Astrocyte of the hippocampus (primary cell): ENCODE data around the gene CIAO2A.
"Not testable (repeated sequence)": the region's sequence is repeated elsewhere in the genome, so short reads cannot be mapped to it uniquely, and the experiment has no call there.

ENCODE experiments used
- DNase-seq: peaks from one replicate; pipeline ENCODE4 v3.0.0; 2011; ENCODE audit warnings: low read depth, low spot score

Gene CIAO2A

DNA sequence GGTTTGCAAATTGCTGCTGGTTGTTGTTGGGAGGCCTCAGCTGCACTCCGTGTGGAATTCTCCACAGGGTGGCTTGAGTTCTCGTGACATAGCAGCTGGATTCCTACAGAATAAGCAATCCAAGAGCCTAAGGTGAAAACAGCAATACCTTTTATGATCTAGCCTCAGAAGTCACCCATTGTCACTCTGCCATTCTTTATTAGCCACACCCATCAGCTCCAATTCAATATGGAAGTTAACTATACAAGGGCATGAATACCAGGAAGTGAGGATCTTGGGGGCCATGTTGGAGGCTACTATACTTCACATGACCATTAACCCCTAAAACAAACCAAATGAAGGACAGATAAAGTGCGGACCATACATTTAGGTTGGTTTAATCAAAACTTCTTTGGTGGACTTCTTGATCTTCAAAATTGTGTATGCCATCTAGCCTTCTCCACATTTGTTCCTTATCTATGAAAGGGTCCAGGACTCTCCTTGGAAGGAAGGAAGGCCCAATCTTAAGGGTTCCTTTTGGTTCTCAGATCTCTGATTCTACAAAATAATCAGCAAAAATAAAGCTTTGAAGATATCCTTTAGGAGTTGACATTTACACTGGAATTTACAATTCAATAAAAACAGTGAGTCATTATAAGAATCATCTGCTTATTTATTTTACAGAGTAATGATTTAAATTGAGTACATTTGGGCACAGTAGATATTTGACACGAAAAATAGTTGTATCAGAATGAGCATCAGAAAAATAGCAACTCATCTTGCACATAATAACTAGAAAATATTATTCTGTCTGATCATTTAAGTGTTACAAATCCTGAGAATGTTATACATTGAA is 21.5 kb downstream of the CIAO2A start:
- DNase-seq = no peak

GRCh38 chr15:64070965-64071851 is 22.4 kb downstream of the CIAO2A start:
- peak; percentile 74 for DNase-seq

DNA sequence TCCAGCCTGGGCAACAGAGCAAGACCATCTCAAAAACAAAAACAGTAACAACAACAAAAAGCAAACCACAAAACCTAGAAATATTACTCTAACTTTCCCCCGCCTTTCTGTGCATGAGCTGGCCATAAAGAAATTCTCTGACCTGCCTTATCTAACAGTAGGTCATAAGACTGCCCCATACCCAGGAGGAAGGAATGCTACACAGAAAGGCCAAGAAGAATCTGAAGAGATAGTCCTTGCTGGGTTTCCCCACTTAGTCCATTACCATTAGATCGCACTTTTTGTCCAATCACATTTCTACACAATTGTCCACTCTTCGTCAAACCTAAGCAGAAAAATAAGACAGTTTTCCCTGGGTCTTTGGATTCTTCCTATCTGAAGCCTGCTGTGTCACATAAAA is 23.5 kb downstream of the CIAO2A start:
- DNase-seq = no peak

DNA sequence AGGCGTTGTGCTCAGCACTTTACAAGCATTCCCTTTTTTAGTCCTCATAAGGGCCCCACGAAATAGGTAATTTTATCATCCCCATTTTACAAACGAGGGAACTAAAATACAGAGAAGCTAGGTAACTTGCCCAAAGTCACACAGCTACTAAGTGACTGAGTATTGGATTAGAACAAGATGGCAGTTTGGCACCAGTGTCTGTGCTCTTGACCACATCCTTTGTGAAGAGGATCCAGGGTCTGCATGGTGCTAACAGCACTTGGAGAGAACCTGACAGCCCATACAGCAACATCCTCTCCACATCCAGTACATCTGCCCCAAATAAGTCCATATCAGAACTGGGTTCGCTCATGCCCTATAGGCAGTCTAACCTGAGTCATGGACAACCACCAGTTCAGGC is 25.5 kb downstream of the CIAO2A start:
- DNase-seq = no peak

DNA sequence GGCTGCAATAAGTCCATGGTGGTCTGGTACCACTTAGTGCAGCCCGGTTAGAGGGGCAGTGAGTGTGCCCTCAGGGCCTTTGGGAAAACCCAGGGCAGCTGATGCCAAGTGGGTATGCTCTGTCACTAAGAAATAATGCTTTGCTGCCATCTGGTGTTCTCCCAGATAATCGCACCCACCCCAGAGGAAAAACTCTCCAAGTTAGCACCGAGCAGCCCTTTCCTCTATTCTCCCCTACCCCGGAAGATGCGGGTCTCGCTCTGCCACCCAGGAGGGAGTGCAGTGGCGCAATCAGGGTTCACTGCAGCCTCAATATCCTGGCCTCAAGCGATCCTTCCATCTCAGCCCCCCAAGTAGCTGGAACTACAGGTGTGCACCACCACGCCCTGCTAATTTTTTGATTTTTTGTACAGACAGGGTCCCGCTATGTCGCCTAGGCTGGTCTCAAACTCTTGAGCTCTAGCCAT is 26.0 kb downstream of the CIAO2A start:
- peak; percentile 79 for DNase-seq

- DNase-seq = no peak
Observed at GRCh38 chr15:64066451-64066850, 27.2 kb downstream of the CIAO2A start.

DNA sequence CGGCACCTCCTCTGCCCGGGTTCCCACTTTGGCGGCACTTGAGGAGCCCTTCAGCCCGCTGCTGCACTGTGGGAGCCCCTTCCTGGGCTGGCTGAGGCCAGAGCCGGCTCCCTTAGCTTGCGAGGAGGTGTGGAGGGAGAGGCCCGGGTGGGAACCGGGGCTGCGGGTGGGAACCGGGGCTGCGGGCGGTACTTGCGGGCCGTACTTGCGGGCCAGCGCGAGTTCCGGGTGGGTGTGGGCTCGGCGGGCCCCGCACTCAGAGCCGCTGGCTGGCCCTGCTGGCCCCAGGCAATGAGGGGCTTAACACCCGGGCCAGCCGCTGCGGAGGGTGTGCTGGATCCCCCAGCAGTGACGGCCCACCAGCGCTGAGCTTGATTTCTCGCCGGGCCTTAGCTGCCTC is 32.9 kb downstream of the CIAO2A start:
- no peak for DNase-seq

DNA sequence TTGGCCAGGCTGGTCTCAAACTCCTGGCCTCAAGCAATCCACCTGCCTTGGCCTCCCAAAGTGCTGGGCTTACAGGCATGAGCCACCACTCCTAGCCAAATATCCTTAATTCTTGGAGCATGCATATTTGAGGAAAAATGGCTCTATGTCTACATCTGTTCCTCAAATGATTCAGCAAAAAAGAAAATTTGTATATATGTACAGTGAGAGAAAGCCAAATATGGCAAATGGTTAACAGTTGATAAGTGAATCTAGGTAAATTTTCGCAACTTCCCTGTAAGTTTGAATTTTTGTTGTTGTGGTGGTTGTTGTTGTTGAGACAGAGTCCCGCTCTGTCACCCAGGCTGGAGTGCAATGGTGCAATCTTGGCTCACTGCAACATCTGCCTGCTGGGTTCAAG is 34.5 kb downstream of the CIAO2A start:
- DNase-seq = not testable (repeated sequence)

- DNase-seq = no peak
Observed at GRCh38 chr15:64058279-64058678, 35.4 kb downstream of the CIAO2A start.

DNA sequence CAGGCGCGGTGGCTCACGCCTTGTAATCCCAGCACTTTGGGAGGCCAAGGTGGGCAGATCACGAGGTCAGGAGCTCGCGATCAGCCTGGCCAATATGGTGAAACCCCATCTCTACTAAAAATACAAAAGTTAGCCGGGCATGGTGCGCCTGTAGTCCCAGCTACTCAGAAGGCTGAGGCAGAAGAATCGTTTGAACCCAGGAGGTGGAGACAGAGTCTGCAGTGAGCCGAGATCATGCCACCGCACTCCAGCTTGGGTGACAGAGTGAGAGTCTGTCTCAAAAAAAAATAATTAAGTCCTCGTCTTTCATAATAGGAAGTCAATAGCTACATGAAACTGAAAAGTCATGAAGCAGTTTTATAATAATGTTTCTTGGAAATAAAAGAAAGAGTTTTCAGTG is 40.0 kb downstream of the CIAO2A start:
- not testable (repeated sequence) for DNase-seq

GRCh38 chr15:64052925-64053491 is 40.6 kb downstream of the CIAO2A start:
- DNase-seq = no peak

DNA sequence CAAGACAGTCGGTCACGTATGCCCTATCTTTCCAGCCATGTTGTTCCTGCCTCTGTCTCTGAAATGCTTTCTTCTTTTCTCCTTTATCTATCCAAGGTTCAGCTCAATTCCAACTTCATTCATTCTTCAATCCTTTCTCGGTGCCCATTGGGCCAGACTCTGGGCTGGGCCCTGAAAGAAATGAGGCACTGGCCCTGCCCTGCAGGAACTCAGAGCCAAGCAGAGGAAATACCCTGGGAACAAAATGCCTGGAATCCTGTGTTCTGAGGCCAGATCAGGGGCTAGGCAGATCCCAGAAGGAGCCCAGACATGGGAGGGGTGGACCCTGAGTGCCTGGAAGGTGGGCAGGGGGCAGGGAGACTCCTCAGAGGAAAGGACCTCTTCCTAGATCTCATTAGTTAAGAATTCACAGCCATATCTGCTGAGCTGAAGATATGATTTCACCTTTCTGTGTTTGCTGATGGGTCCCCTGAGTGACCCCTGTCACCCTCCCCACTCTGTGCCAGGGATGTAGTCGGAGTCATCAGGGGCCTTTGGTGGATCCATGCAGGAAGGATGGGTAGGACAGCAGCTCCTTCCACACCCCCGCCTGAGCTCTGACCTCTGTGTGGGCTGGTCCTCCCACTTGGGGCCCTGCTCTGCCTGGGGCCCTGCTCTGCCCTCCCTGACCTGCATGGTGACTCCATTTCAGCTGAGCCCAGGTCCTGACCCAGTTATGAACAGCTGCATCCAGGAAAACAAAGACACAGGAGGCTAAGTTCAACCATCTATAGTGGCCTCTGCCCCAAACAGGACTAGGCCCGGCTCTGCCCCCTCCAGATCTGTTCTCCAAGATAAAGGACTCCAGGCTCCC is 42.0 kb downstream of the CIAO2A start:
- no peak for DNase-seq

DNA sequence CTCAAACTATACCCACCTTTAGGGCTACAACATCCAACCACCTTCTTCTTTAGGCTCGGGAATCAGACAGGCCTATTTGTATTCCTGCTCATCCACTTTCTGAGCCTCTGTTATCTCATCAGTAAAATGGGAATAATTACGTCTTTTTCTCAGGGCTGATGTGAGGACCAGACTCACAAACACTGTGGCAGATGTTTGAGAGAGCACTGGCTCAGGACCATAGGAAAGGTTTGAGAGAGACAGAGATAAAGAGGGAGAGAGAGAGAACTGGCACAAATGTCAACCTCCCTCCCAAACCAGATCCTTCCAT is 42.6 kb downstream of the CIAO2A start:
- DNase-seq = no peak

- no peak for DNase-seq
Observed at GRCh38 chr15:64050281-64051092, 43.2 kb downstream of the CIAO2A start.

DNA sequence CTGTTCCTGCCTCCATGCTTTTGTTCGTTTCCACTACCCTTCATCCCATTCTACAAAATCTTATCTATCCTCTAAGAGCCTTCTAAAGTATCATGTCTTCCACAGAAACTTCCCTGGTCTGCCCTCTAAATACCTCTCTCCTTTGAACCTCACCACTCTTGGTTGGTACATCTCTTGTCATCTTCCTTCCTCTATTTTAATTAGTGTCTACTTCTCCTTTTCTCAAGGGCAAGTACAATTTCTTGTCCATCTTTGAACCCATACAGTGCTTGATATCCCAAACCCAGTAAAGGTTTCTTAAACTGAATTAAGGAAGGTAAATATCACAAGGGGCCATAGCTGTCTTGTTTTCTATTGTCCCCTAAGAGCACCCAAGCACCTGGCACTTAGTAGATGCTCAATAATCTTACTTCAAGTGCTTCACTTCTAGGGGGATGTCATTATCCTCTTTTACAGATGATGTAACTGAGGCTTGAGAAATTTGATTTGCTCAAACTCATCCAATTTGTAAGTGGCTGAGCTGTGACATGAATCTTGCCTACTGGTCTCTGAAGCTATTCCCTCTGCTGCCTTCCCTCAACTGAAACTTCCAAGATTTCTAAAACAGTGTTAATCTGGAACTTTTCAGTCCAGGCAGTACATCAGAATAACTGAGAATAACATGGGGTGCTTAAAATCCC is 44.7 kb downstream of the CIAO2A start:
- DNase-seq = no peak

GRCh38 chr15:64046421-64047153 is 47.1 kb downstream of the CIAO2A start, which contains the start of gene DAPK2:
Gene DAPK2, minus strand, starts transcription at chr15:64046485. Its CDS starts 6,224 bp downstream, at chr15:64040261.
- DNase-seq = peak; percentile 89

DNA sequence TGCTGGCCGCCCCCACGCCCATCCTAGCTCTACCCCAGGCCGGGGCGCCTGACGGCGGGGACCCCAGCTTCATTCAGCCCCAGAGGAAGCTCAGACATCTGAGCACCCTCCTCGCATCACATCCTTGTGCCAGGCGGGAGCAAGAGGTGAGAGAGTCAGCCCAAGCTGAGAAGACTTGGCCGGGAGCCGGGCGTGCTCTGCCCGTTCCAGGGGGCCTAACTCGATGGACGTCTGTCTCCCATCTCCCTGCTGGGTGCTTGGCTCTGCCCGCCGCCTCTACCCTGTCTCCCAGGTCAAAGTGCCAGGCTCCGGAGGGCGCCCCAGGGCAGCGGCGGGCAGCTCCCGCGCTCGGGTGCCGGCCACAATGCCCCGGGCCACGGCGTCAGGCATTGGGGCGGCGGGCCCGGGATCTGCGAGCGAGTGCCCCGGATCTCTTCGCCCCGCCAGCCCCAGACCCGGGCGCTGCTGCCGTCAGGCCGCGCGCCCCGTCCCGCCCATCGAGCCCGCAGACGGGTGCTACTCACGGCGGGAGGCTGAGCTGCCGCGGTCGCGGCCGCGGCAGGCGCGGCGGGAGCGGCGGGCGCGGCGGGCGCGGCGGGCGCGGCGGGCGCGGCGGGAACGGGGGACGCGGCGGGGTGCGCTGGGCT is 47.7 kb downstream of the CIAO2A start:
- DNase-seq = no peak

- no peak for DNase-seq
Observed at GRCh38 chr15:64045101-64045435, 48.6 kb downstream of the CIAO2A start.
